Stimulated activated CD8-positive, alpha-beta memory T cell treated with anti-CD3 and anti-CD28 coated beads, Interleukin-2, amount 100 ng/mL, for 1 hour (primary cell): ENCODE measurements around the gene LGI2.
"Not testable (repeated sequence)": the region's sequence is repeated elsewhere in the genome, so short reads cannot be mapped to it uniquely, and the experiment has no call there.

Source experiments
- DNase-seq, 2 donors: peaks; one replicate each; pipeline ENCODE4 v3.0.0-alpha.2; 2020; ENCODE audit warnings: low read depth in 2 of 2

Gene LGI2

DNA sequence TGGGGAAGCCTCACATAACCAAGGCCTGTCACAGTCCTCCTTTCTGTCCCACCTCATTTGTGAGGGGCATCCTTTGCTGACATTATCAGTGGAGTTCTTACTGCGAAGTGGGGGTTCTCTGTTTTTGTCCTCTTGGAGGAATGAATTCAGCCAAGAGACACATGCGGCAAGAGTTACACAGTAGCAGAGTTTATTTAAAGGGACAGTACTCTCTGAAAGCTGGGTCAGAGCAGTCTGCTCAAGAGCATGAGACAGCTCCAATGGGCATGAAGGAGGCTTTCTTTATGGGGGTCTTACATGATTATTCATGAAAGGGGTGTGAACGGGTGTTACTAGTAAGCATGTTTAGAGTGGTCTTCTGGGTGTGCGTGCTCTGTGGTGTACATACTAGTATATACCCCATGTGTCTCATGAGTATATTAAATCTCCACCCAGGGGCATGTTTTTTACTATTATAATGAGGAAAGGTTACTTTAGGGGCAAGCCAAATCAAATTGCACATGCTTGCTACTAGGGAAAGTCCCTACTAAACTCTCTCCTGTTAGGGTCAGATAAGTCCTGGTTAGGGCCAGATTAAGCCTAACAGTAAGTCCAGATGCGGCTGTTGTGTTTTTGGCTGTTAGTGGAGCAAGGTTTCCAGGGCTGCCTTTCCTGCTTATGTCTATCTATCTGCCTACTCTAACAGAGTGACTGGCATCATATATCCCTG, 19.8 kb upstream of the LGI2 start:
- DNase-seq: no peak

DNA sequence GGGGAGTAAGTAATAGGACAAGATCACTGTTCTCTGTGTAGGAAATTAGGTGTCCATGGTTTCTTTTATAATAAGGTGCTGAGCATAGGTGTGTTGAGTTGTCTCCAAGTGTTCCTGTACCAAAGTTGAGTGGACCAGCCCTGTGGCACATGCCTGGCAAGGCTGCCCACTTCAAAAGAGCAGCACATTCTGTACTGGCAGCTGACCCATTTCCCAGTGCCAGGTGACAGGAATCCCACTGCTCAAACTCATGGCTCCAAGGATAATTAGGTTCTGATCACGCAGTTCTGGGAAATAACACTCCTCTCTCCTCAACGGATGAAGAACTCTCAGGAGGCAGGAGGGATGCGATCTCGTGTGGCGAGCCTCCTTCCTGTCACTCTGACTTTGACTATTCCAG, 12.8 kb upstream of the LGI2 start:
- no peak for DNase-seq

DNA sequence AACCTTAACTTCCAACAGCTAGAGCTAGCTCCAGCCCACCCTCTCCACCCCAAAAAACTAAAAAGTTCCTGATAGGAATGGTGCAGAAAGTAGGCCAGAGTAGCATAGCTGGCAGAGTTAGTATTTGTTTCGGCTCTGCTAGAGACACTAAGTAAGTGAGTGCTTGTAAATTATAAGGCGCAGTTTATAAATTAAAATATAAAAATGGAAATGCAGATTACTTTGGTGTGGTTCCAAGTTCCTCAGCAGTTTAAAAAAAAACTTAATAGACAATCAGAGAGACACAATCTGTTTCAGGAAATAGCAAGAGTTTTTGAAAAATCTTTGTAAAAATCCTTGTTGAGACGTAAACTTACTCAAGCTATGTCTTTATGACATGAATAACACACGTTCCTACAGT, 2.8 kb upstream of the LGI2 start:
- DNase-seq: no peak

DNA sequence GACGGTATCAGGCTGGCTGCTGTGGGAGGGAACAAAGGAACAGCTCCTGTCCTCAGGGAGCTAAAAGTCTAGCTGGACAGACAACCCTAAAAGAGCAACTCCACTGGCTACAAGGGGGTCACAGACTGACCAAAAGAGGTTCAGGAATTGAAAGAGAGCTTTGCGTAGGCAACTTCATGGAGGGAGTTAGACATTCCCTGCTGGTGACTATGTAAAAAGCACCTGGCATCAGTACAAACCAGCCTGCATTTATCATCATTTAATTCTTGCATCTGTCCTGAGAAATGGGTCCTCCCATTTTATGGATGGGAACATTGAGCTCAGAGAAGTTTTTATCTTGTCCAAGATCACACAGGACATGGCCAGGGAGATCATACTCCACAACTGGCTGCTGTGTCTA, 1.4 kb upstream of the LGI2 start:
- no peak for DNase-seq

DNA sequence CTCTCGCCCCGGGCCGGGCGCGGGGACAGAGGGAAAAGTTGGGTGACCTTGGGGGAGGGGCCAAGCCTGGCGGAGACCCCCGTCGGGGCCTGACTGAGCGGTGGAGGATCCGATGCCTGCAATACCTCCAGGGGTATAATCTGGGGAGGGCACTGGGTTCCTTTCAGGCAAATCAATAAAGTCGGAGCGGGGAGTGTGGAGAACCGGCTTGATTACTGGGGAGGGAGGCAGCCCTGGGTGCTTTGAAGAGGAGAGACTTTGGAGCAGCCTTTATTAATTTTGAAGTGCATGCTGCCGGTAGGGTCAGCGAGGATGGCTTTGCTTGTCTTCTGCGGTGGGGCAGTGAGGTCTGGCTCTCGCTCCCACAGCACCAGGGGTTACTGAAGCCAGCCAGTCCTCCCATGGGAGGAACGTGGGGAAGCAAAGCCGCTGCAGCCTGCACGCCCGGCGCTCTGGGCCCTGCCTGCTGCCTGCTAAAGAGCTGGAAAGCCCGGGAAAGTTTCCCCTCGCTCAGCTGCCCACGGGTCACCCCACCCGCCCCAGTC, 403 bp upstream of the LGI2 start:
- DNase-seq: no peak

DNA sequence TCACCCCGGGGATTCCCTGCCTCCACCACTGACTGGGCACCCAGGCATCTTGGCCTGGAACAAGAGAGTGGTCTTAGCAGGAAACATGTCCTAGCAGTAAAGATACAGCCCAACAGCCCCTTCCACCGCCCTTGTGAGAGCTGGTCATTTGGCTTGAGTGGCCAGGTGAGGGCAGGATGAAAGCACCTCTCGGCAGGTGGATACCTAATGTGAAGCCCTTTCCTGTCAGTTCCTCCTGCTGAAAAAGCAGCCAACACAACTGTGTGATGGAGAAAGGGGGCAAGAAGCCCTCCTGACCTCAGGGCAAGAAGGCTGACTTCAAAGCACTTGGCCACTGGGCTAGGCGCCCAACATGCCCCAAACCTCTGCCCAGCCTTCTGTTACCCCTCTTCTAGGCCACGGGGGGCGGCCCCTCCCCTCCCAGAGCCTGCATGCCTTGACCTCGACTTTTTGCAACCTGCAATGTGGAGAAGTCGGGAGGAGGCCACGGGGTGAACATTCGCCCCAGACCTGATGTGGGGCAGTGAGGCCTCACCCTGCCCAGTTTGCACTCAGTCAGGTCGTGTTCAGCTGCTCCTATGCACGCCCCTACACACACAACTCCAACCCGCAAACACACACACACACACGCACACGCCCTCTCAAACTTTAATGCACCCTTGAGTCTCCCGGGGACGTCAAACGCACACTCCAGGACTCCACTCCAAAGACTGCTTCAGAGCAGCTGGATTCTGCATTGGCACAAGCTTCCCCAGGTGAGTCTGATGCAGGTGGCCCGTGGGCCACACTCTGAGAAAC, 1.1 kb downstream of the LGI2 start:
- no peak for DNase-seq

DNA sequence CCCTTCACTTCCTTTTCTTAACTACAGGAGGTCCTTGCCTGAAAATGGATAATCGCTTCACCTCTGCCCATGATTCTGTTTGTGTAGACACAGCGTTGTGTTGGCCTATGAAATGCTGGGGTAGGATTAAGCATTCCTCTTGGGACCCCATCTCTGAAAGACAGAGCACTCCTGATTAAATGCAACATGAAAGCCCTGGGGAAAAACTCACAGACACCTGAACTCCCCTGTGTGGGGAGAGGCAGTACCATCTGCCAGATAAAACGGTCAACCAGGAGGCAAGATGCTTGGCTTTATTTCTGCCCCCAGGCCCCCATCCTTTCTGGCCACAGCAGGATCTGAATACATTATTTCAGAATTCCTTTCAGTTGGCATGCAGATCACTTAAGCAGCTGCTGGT, 1.9 kb downstream of the LGI2 start:
- no peak for DNase-seq

DNA sequence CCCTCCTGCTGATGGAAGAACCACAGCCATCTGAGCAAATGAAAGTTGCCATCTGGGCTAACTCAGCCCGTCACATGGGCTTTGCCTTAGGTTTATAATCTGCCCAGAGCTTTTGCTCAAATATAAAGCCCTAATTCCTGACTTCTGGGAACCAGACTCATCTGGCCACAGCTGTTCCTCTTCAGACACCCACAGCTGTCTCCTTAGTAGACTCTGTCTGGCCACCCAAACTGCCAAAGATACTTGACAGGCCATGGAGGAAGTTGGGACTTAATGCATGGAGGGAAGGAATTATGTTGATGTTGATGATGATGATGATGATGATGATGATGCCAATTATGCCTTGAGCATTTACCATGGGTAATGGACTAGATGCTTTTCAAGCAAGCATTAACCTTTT, 8.0 kb downstream of the LGI2 start:
- no peak for DNase-seq

DNA sequence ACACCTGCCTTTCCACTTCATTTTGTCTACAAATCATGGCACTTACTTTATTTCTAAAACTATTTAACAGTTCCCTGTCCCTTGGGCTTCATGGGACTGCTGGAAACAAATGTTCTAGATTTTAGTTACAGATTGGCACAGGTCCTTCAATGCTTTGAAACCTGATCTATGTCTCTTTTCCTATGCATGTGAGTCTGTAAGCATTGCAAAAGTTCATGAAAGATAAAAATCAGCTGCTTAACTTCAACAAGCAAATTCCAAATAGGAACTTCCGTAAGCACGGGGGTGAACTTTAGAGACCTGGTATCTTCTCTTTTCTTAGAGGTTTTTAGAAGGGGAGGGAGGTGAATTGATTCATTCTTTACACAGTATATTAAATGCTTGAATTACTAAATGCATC, 9.5 kb downstream of the LGI2 start:
- no peak for DNase-seq

DNA sequence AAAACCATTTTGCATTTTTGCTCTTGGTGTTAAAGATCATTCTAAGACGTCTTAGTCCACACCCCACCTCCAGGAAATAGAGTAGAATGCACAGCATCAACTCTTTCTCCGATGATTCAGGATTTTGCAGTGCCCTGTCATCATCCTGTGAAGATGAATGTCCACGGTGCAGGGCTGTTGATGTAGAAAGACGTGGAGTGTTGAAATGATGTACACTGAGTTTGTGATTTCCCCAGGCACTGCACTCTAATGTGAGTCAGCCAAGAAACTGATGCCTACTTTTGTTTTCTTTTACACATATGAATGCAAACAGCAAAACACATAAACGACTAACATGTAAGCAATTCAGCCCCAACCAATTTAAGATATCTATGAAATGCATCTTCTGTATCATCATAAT, 10.5 kb downstream of the LGI2 start:
- no peak for DNase-seq

DNA sequence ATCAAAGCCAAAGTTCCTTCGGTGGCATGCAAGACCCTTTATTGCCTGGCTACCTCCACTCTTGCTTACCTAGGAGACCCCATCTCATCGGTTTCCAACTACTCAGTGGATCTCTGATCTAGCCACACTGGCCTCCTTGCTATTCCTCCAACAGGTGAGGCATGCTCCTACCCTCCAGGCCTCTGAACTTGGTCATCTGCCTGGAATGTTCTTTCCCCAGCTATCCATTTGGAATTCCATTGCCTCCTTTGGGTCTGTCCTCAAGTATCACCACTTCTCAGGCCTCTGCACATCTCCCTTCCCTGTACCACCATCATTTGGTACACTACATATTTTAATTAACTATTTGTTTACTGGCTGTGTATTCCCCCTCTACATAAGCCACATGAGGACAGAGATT, 11.2 kb downstream of the LGI2 start:
- DNase-seq: no peak

DNA sequence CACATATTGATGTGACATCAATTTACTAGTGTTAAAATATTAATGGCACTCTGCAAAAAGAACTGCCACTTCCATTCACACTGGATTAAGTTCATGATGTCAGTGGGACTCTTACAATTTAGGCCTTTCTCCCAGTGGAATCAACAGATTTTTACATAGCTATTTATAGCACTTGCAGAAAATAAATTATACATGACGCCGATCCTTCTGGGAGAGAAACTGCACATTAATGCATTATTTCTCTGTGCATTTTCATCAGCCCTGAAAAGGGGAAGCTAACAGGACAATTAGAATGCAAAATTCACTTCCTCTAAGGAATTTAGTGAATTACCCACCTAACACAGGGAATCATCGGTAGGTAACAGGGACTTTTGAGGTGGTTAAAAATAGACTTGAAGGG, 15.7 kb downstream of the LGI2 start:
- DNase-seq: no peak

DNA sequence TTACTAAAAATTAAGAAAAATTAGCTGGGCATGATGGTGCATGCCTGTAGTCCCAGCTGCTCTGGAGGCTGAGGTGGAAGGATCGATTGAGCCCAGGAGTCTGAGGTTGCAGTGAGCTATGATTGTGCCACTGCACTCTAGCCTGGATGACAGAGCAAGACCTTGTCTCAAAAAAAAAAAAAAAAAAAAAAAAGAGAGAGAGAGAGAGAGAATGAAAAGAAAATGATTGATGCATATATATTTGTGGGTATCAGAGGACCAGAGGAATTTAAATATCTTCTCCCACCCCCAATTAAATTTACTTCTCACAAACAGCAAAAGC, 16.1 kb downstream of the LGI2 start:
- not testable (repeated sequence) for DNase-seq

DNA sequence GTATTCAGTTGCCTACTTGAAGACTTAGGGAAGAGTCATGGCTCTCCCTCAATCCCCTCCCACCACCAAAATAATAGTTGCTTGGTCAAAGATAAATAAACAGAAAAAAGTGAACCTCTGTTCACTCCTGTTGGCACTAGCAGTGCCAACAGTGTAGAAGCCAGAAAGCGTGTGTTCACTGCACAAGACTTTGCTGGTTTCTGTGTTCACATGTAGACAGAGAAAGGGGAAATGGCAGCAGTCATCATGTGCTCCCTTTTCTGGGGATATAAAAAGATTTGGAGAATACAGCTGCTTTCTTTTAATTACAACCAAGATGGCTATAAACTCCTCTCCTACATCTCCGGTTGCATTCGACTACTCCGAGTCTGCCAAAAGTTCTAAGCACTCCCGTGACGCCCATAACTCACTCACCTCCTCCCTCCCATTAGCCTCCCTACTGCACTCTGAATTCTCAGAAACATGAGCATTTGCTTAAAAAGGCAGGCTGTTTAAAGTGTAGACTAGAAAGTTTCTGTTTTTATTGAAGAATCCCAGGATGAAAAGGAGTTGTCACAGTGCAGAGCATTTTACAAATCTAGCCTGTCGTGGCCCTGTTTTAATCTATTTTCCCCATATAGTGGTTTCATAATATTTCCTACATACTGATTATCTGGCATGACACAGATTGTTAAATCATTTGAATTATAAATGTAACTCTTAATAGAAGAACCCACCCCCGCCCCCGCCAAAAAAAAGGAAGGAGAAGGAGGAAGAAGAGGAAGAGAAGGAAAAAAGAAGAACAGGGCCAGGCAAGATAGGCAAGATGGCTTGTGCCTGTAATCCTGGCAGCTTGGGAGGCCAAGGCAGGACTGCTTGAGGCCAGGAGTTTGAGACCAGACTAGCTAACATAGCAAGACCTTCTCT, 16.7 kb downstream of the LGI2 start:
- no peak for DNase-seq

DNA sequence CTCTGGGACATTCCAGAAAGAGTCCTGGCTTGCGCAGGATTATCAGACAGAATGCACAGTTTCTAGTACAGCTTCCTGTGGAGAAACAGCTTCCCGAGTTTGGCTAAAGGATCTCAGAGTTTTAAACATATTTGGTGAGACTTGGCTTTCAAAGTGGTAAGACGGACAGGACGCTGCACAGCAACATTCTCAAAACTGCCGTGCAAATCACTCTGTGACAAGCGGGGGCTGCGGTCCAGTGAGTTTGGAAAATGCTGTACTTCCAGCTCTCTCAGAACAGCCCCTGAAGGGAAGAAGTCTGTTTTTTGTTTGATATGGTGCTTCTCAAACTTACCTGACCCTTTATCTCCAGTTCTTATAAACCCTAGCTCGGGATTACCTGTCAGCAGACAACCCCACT, 18.1 kb downstream of the LGI2 start:
- no peak for DNase-seq

DNA sequence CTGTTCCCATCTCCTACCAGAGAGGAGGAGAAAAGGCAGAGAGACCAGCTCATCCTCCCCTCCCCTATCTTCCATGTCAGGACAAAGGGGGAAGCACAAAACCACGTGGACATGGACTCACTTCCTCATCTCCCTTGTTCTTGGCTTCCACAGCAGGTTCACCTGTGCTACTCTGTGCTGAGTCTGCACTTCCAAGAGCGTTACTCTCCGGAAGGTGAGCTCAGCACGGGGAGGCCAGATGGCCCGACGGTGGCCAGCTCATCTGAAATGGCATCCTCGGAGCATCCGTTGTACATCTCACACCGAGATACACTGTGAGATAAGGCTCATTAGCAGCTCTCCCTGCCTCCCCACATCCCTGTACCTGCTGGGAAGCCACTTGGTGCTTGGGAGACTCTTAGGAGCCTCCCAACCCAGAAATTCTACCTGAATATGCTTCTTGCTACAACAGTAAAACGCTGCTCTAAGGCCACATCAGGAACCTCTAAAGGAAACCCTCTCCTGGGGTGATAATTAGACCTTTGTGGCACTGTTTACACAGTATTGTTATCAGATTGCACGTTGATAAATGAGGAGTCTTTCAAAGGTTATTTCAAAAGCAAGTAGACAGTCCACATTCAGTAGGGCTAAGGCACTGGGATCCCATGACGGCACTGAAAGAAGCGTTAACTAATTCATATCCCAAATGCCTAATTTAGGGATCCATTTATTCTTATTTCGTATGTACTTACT, 19.4 kb downstream of the LGI2 start:
- DNase-seq: no peak

DNA sequence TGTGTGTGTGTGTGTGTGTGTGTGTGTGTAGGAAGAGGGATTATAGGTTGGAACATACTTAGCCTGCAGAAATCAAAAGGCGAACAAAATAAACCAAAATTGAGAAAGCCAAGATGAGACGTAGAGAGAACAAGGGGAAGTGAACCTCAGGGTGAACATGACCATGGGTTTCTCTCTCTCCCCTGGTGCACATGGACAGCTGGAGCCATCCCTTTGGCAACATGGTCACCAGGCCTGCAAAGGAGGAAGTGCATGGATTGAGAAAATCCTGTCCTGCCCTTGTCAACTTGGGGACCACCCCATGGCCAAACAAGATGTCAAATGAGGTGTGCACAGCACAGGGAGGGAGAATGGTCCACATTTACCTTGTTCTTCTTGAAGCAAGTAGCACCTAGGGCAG, 23.1 kb downstream of the LGI2 start:
- no peak for DNase-seq

DNA sequence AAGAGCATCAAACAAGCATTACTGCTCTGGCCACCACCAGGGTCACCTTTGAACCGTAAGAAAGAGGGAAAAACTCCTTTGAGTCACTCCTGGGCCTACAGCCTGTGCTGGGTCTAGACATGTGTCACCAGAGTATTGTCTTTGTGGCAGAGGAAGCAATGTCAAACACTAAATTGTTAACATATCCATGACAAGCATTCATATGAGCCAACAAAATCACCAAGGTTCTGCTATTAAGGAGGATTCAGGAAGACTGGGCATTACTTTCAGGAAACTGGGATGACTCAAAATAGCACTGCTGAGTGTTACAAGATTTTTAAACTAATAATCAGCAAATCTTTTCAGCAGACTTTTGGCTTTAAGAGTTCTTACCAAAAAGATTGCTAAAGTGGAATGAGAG, 28.1 kb downstream of the LGI2 start:
- DNase-seq: no peak

DNA sequence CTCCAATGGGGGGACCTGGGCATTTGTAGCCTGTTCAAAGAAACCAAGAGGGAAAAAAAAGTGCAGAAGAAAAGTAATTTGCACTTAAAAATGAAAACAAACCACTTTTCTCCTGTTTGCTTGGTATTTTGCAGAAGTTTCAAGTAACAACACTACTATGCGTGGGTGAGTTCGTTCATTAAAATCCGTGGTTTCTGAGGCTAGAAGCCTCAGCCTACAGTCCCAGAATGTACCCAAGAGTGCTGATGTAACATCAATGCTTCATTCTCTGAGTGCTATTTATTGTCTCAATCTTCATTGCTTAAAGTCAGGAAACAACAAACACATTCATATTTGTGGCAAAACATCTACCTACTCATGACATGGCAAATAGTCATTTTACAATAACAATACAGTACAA, 29.2 kb downstream of the LGI2 start:
- DNase-seq: no peak

DNA sequence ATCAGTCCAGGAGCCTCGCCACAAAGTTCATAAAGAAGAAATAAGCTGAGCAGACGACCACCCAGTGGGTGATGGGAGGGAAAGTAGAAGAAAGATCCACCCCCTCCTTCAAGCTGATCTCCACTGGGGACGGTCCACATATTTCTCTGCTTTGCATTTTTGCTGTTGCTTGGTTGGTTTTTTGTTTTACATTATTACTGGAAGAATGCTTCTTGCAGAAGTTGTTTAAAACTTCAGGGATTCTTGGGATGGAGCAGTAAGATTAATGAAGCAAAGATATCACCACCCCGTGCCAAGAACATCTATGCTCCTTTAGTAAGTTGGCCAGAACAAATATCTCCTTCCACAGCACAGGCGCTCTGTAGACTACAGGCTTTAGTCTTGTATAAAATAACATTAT, 30.1 kb downstream of the LGI2 start:
- DNase-seq: no peak

DNA sequence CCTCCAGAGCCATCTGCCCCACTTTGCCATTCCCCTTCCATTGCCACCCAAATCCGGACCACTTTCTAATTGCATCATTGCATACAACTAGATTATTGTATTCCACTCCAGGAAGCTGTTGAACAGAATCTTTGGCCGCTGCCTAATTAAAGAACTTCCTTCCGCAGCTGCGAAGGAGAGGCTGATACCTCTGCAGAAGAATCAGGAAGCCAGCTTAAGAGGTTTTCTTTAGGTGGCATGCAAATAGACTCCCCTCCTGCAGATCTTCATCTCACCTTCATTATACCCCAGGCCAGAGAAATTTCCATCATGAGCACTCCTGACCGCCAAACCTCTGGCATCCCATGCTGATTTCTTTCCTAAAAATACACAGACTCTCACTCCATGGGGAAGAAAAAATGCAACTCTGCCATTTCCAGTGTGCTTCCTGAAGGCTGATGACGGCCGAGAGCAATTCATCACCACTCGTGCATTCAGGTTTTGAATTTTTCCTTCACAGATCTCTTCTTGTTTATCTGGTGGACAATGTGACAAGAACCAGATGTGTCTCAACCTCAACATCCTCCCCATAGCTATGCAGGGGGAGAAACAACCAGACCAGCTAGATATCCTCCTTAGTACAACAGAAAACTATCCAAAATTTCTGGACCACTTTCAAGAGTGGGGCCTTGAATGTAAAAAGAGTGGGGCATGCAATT, 31.2 kb downstream of the LGI2 start:
- DNase-seq: no peak
